GM12878 (cell line): ENCODE measurements around the gene COL5A3. TPM values are rescaled to one million over a fixed set of nuclear protein-coding genes. Genes with fewer than 3 reads are reported as not detected.

Experiments
- IRF3 ChIP-seq: fragments of 450-650 bp; IDR thresholded peaks from 2 replicates; pipeline ENCODE4 v1.6.1; 2014; ENCODE audit warnings: mild to moderate bottlenecking
- SRF ChIP-seq, 2 experiments: IDR thresholded peaks; 2 replicates each; pipeline ENCODE4 v1.6.1; 2011; ENCODE audit warnings: low read depth in 2 of 2, low read length in 2 of 2, mild to moderate bottlenecking in 1 of 2, moderate library complexity in 1 of 2
- ZNF24 ChIP-seq: fragments of 450-650 bp; IDR thresholded peaks from 2 replicates; pipeline ENCODE4 v1.6.1; 2017; ENCODE audit warnings: antibody characterized with exemption, mild to moderate bottlenecking
- polyA plus RNA-seq, 11 experiments: library from polyadenylated mRNA; depleted of rRNA in 4 of 11; unstranded in 6 of 11; stranded (reverse) in 5 of 11; fragments of >200 nt; fragmentation: Nextera tagmentation in 4 of 11; fragmentation: Illumina TruSeq in 1 of 11; extraction: Ambion mirVana in 4 of 11; extraction: Trizol in 1 of 11; gene quantifications; 1 replicate in 1 of 11; 2 replicates in 10 of 11; pipeline versions ENCODE4 v1.2.1 to v1.2.3, GENCODE V29; 2011 to 2016; ENCODE audit warnings: inconsistent platforms in 2 of 11, missing spikeins in 2 of 11, low read depth in 1 of 11
- total RNA-seq, 4 experiments: library from RNA; depleted of rRNA in 3 of 4; stranded (reverse); fragments of >200 nt in 3 of 4; fragmentation: Illumina TruSeq in 1 of 4; extraction: Trizol in 1 of 4; gene quantifications; 2 replicates each; pipeline versions ENCODE4 v1.2.1 to v1.2.3, GENCODE V29; 2013 to 2021
- TF ChIP-seq, protein P1 (sequence below): fragments of 450-650 bp; IDR thresholded peaks from 2 replicates; pipeline ENCODE4 v1.6.1; 2016; ENCODE audit warnings: mild to moderate bottlenecking, moderate library complexity, borderline replicate concordance
- TF ChIP-seq, protein P2 (sequence below): IDR thresholded peaks from 2 replicates; pipeline ENCODE4 v1.6.1; 2011; ENCODE audit warnings: mild to moderate bottlenecking, low read depth, low read length, moderate library complexity; ENCODE audit not compliant: insufficient replicate concordance

COL5A3 gene
- total and polyA plus RNA-seq, 10 of the 15 experiments (the other 5 are each of a cell fraction or from before 2014, with no cell fraction given), result under 0.01 to 8.3 (median 0.10) TPM; not detected in 2

GRCh38 chr19:9940778-9941177 lies 69.5 kb downstream of the COL5A3 start (continued):
- TF ChIP-seq, protein P1, sequence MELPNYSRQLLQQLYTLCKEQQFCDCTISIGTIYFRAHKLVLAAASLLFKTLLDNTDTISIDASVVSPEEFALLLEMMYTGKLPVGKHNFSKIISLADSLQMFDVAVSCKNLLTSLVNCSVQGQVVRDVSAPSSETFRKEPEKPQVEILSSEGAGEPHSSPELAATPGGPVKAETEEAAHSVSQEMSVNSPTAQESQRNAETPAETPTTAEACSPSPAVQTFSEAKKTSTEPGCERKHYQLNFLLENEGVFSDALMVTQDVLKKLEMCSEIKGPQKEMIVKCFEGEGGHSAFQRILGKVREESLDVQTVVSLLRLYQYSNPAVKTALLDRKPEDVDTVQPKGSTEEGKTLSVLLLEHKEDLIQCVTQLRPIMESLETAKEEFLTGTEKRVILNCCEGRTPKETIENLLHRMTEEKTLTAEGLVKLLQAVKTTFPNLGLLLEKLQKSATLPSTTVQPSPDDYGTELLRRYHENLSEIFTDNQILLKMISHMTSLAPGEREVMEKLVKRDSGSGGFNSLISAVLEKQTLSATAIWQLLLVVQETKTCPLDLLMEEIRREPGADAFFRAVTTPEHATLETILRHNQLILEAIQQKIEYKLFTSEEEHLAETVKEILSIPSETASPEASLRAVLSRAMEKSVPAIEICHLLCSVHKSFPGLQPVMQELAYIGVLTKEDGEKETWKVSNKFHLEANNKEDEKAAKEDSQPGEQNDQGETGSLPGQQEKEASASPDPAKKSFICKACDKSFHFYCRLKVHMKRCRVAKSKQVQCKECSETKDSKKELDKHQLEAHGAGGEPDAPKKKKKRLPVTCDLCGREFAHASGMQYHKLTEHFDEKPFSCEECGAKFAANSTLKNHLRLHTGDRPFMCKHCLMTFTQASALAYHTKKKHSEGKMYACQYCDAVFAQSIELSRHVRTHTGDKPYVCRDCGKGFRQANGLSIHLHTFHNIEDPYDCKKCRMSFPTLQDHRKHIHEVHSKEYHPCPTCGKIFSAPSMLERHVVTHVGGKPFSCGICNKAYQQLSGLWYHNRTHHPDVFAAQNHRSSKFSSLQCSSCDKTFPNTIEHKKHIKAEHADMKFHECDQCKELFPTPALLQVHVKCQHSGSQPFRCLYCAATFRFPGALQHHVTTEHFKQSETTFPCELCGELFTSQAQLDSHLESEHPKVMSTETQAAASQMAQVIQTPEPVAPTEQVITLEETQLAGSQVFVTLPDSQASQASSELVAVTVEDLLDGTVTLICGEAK, result no peak
- TF ChIP-seq ZNF24, result no peak
- no peak for TF ChIP-seq SRF (IDR thresholded peaks at IDR 0.05; ENCODE audit: low read depth in 2 of 2, low read length in 2 of 2)
- TF ChIP-seq, protein P2, sequence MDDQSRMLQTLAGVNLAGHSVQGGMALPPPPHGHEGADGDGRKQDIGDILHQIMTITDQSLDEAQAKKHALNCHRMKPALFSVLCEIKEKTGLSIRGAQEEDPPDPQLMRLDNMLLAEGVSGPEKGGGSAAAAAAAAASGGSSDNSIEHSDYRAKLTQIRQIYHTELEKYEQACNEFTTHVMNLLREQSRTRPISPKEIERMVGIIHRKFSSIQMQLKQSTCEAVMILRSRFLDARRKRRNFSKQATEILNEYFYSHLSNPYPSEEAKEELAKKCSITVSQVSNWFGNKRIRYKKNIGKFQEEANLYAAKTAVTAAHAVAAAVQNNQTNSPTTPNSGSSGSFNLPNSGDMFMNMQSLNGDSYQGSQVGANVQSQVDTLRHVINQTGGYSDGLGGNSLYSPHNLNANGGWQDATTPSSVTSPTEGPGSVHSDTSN, result no peak
- TF ChIP-seq IRF3, result no peak
